HCT116 (cell line): Measurements from ENCODE around the gene DLK1. TPM values are rescaled to one million over a fixed set of nuclear protein-coding genes. Genes with fewer than 3 reads are reported as not detected.

Experiments
- ATAC-seq: fragments of 200-7000 bp; cut with Tn5 transposase; 2 replicates; pipeline ENCODE4 v1.9.1; 2020; ENCODE audit warnings: mild to moderate bottlenecking, moderate library complexity
- BruUV-seq: library from RNA; stranded (reverse); fragments of 400-500 nt; replicated peaks from 2 replicates; lab custom pipeline; 2021; lab: Mats Ljungman, UMichigan
- CTCF ChIA-PET: fragments of 300-600 bp; sonication (Branson Sonifier 250); formaldehyde crosslinking; loops from one replicate; lab custom pipeline; 2021; ENCODE audit warnings: antibody characterized with exemption; lab: Charles Lee
- POLR2A ChIA-PET: fragments of 300-600, 350-600 bp; sonication (Branson Sonifier 250); formaldehyde crosslinking; loops from one replicate; lab custom pipeline; 2021; ENCODE audit warnings: antibody characterized with exemption; lab: Charles Lee
- RAD21 ChIA-PET, 2 experiments: fragments of 300-600 bp; sonication (Branson Sonifier 250); formaldehyde crosslinking; loops; one replicate each; lab custom pipeline; 2023; ENCODE audit warnings: low total read pairs in 2 of 2; ENCODE audit not compliant: uncharacterized antibody in 2 of 2, unreplicated experiment in 2 of 2, low non-redundant PET in 1 of 2; lab: Charles Lee
- DNase-seq: peaks from one replicate; pipeline ENCODE4 v3.0.0-alpha.2; 2010; ENCODE audit warnings: low read depth, low spot score
- H2AFZ ChIP-seq: fragments of 200-600 bp; shearing (Covaris generic), sonication (generic); 2 replicates; pipeline ENCODE4 v1.6.1; 2017; ENCODE audit warnings: low read depth, mixed run types, mixed read lengths, antibody characterized with exemption, low read length; ENCODE audit not compliant: poor library complexity, severe bottlenecking
- H3K27ac ChIP-seq: 2 replicates; pipeline ENCODE4 v1.5.1; 2012; ENCODE audit warnings: low read depth, low read length
- H3K27me3 ChIP-seq: fragments of 200-600 bp; sonication (generic); 2 replicates; pipeline ENCODE4 v1.6.1; 2016; ENCODE audit warnings: mixed run types, low read length, mixed read lengths; ENCODE audit not compliant: insufficient read depth
- H3K36me3 ChIP-seq, 2 experiments: fragments of 200-500 bp in 1 of 2; fragments of 200-600 bp in 1 of 2; sonication (Bioruptor generic) in 1 of 2; sonication (generic) in 1 of 2; 2 replicates each; pipeline versions ENCODE4 v1.5.1 to v1.6.1; 2014 to 2016; ENCODE audit warnings: low read length in 2 of 2, inconsistent platforms in 1 of 2, mixed read lengths in 1 of 2, mixed run types in 1 of 2; ENCODE audit not compliant: insufficient read depth in 2 of 2, control insufficient read depth in 1 of 2
- H3K4me1 ChIP-seq, 2 experiments: fragments of 200-600 bp in 1 of 2; sonication (generic) in 1 of 2; 2 replicates each; pipeline versions ENCODE4 v1.5.1 to v1.6.1; 2012 to 2017; ENCODE audit warnings: low read length in 2 of 2, inconsistent platforms in 1 of 2, mild to moderate bottlenecking in 1 of 2, mixed read lengths in 1 of 2, mixed run types in 1 of 2, moderate library complexity in 1 of 2; ENCODE audit not compliant: insufficient read depth in 2 of 2, control insufficient read depth in 1 of 2
- H3K4me2 ChIP-seq: fragments of 200-600 bp; sonication (generic); 2 replicates; pipeline ENCODE4 v1.6.1; 2017; ENCODE audit warnings: mixed run types, low read length, mixed read lengths
- H3K4me3 ChIP-seq, 2 experiments: fragments of 200-600 bp in 1 of 2; sonication (generic) in 1 of 2; replicated peaks in 1 of 2; 2 replicates each; pipeline ENCODE4 v1.5.1; 2011 to 2016; ENCODE audit warnings: low read length in 2 of 2, control low read depth in 1 of 2, low read depth in 1 of 2, mild to moderate bottlenecking in 1 of 2, mixed read lengths in 1 of 2, mixed run types in 1 of 2
- H3K79me2 ChIP-seq: fragments of 200-600 bp; sonication (generic); 2 replicates; pipeline ENCODE4 v1.6.1; 2017; ENCODE audit warnings: mild to moderate bottlenecking, mixed run types, low read length, moderate library complexity, mixed read lengths; ENCODE audit not compliant: insufficient read depth
- H3K9ac ChIP-seq: fragments of 200-600 bp; sonication (generic); 2 replicates; pipeline ENCODE4 v1.6.1; 2016; ENCODE audit warnings: low read length, mixed read lengths
- H3K9me2 ChIP-seq: fragments of 200-600 bp; sonication (generic), shearing (Covaris generic); 2 replicates; pipeline ENCODE4 v1.6.1; 2017; ENCODE audit warnings: mixed run types, mild to moderate bottlenecking, moderate library complexity; ENCODE audit not compliant: insufficient read depth
- H3K9me3 ChIP-seq, 2 experiments: fragments of 200-500 bp in 1 of 2; fragments of 200-600 bp in 1 of 2; sonication (Bioruptor generic) in 1 of 2; sonication (generic) in 1 of 2; 2 replicates each; pipeline ENCODE4 v1.6.1; 2014 to 2017; ENCODE audit warnings: low read length in 2 of 2, mixed read lengths in 2 of 2, inconsistent platforms in 1 of 2, low read depth in 1 of 2, mild to moderate bottlenecking in 1 of 2, mixed run types in 1 of 2, moderate library complexity in 1 of 2; ENCODE audit not compliant: control insufficient read depth in 1 of 2, insufficient read depth in 1 of 2
- H4K20me1 ChIP-seq: fragments of 200-600 bp; sonication (generic), shearing (Covaris generic); 2 replicates; pipeline ENCODE4 v1.6.1; 2017; ENCODE audit warnings: mixed run types, mild to moderate bottlenecking, moderate library complexity; ENCODE audit not compliant: insufficient read depth
- CEBPB ChIP-seq: IDR thresholded peaks from 2 replicates; pipeline ENCODE4 v1.6.1; 2012; ENCODE audit warnings: low read depth
- ELF1 ChIP-seq: IDR thresholded peaks from 2 replicates; pipeline ENCODE4 v1.6.1; 2012; ENCODE audit warnings: low read depth, borderline replicate concordance
- EZH2 ChIP-seq: fragments of 200-600 bp; sonication (generic); IDR thresholded peaks from 2 replicates; pipeline ENCODE4 v1.6.1; 2017; ENCODE audit warnings: antibody characterized with exemption, mixed run types
- EZH2phosphoT487 ChIP-seq: fragments of 200-600 bp; IDR thresholded peaks from 2 replicates; pipeline ENCODE4 v1.6.1; 2018; ENCODE audit warnings: antibody characterized with exemption, borderline replicate concordance
- JUND ChIP-seq: IDR thresholded peaks from 2 replicates; pipeline ENCODE4 v1.6.1; 2012
- SRF ChIP-seq: IDR thresholded peaks from 2 replicates; pipeline ENCODE4 v1.6.1; 2012; ENCODE audit warnings: low read depth
- YY1 ChIP-seq: IDR thresholded peaks from 2 replicates; pipeline ENCODE4 v1.6.1; 2011; ENCODE audit warnings: low read length, low read depth, moderate library complexity, mild to moderate bottlenecking; ENCODE audit not compliant: insufficient replicate concordance; ENCODE audit errors: extremely low read depth
- ZFX ChIP-seq: fragments of 450-650 bp; IDR thresholded peaks from 2 replicates; pipeline ENCODE4 v1.6.1; 2017
- intact Hi-C: fragments of 100-400 bp; cut with micrococcal nuclease; formaldehyde crosslinking; loops from 2 replicates; pipeline ENCODE4 v1.10.0; 2022
- total RNA-seq: library from RNA; stranded (reverse); gene quantifications from one replicate; pipeline ENCODE4 v1.2.1, GENCODE V29; 2021; ENCODE audit not compliant: unreplicated experiment
- TF ChIP-seq, protein P1 (sequence below): IDR thresholded peaks from 2 replicates; pipeline ENCODE4 v1.6.1; 2012
- TF ChIP-seq, protein P2 (sequence below): IDR thresholded peaks from 2 replicates; pipeline ENCODE4 v1.6.1; 2012; ENCODE audit warnings: low read depth
- TF ChIP-seq, protein P3 (sequence below): IDR thresholded peaks from 2 replicates; pipeline ENCODE4 v1.6.1; 2011; ENCODE audit warnings: mild to moderate bottlenecking, low read length, moderate library complexity; ENCODE audit not compliant: insufficient replicate concordance; ENCODE audit errors: extremely low read depth
- TF ChIP-seq, protein P4 (sequence below): IDR thresholded peaks from 2 replicates; pipeline ENCODE4 v1.6.1; 2012
- TF ChIP-seq, protein P5 (sequence below), 3 experiments: fragments of 200-600 bp in 1 of 3; sonication (generic) in 1 of 3; IDR thresholded peaks in 2 of 3; conservative IDR thresholded peaks in 1 of 3; 2 replicates each; pipeline ENCODE4 v1.5.1; 2012 to 2017; ENCODE audit warnings: low read depth in 2 of 3, low read length in 2 of 3, antibody characterized with exemption in 1 of 3, borderline replicate concordance in 1 of 3, control low read depth in 1 of 3, mild to moderate bottlenecking in 1 of 3, mixed read lengths in 1 of 3, mixed run types in 1 of 3, moderate library complexity in 1 of 3; ENCODE audit not compliant: insufficient read depth in 1 of 3

DLK1 gene
- total RNA-seq, 1 experiment from 2014 or later = 1.5 TPM

DNA sequence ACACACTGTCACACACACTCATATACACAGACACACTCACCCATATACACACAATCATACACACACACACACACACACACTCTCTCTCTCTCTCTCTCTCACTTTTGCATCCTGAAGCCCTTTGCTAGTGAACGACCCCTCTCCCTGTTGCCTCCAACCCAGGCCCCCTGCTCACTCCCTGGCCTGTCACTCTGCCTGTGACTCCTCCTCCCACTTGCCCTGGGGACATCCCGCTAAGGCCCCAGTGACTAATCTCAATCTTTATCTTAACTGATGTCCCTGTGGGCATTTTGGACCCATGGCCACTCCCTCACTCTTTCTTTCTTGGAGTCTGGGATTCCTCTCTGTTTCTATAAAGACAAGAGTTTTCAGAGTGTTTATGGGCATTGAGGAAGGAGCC, 10.9 kb upstream of the DLK1 start:
- RAD21 ChIA-PET = no interaction called here
- H3K27me3 ChIP-seq = no peaks in the 10 kb centered on the region; the same call in 1 of the 2 replicates

More for the DNA sequence above, 10.9 kb upstream of the DLK1 start:
- H3K9ac ChIP-seq = no peak overlapping the region
- intact Hi-C loops = no loop called here
- ChIA-PET CTCF (no interaction called here), POLR2A (no interaction called here)
- H4K20me1 ChIP-seq = no peaks in the 10 kb centered on the region
- no peaks in the 10 kb centered on the region for H3K36me3 ChIP-seq
- no peaks in the 10 kb centered on the region for H3K9me2 ChIP-seq
- BruUV-seq = no TSS peak
- TF ChIP-seq EZH2phosphoT487 (no peak), SRF (no peak), EZH2 (no peak), ELF1 (no peak), YY1 (no peak), JUND (no peak), CEBPB (no peak), ZFX (no peak)
- TF ChIP-seq, protein P1, sequence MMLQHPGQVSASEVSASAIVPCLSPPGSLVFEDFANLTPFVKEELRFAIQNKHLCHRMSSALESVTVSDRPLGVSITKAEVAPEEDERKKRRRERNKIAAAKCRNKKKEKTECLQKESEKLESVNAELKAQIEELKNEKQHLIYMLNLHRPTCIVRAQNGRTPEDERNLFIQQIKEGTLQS = no peak
- TF ChIP-seq, protein P2, sequence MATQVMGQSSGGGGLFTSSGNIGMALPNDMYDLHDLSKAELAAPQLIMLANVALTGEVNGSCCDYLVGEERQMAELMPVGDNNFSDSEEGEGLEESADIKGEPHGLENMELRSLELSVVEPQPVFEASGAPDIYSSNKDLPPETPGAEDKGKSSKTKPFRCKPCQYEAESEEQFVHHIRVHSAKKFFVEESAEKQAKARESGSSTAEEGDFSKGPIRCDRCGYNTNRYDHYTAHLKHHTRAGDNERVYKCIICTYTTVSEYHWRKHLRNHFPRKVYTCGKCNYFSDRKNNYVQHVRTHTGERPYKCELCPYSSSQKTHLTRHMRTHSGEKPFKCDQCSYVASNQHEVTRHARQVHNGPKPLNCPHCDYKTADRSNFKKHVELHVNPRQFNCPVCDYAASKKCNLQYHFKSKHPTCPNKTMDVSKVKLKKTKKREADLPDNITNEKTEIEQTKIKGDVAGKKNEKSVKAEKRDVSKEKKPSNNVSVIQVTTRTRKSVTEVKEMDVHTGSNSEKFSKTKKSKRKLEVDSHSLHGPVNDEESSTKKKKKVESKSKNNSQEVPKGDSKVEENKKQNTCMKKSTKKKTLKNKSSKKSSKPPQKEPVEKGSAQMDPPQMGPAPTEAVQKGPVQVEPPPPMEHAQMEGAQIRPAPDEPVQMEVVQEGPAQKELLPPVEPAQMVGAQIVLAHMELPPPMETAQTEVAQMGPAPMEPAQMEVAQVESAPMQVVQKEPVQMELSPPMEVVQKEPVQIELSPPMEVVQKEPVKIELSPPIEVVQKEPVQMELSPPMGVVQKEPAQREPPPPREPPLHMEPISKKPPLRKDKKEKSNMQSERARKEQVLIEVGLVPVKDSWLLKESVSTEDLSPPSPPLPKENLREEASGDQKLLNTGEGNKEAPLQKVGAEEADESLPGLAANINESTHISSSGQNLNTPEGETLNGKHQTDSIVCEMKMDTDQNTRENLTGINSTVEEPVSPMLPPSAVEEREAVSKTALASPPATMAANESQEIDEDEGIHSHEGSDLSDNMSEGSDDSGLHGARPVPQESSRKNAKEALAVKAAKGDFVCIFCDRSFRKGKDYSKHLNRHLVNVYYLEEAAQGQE = no peak
- TF ChIP-seq, protein P3, sequence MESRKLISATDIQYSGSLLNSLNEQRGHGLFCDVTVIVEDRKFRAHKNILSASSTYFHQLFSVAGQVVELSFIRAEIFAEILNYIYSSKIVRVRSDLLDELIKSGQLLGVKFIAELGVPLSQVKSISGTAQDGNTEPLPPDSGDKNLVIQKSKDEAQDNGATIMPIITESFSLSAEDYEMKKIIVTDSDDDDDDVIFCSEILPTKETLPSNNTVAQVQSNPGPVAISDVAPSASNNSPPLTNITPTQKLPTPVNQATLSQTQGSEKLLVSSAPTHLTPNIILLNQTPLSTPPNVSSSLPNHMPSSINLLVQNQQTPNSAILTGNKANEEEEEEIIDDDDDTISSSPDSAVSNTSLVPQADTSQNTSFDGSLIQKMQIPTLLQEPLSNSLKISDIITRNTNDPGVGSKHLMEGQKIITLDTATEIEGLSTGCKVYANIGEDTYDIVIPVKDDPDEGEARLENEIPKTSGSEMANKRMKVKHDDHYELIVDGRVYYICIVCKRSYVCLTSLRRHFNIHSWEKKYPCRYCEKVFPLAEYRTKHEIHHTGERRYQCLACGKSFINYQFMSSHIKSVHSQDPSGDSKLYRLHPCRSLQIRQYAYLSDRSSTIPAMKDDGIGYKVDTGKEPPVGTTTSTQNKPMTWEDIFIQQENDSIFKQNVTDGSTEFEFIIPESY = no peak
- TF ChIP-seq, protein P4, sequence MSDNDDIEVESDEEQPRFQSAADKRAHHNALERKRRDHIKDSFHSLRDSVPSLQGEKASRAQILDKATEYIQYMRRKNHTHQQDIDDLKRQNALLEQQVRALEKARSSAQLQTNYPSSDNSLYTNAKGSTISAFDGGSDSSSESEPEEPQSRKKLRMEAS = no peak
- TF ChIP-seq, protein P5, sequence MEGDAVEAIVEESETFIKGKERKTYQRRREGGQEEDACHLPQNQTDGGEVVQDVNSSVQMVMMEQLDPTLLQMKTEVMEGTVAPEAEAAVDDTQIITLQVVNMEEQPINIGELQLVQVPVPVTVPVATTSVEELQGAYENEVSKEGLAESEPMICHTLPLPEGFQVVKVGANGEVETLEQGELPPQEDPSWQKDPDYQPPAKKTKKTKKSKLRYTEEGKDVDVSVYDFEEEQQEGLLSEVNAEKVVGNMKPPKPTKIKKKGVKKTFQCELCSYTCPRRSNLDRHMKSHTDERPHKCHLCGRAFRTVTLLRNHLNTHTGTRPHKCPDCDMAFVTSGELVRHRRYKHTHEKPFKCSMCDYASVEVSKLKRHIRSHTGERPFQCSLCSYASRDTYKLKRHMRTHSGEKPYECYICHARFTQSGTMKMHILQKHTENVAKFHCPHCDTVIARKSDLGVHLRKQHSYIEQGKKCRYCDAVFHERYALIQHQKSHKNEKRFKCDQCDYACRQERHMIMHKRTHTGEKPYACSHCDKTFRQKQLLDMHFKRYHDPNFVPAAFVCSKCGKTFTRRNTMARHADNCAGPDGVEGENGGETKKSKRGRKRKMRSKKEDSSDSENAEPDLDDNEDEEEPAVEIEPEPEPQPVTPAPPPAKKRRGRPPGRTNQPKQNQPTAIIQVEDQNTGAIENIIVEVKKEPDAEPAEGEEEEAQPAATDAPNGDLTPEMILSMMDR (IDR thresholded peaks at IDR 0.05 in 2 of 3, conservative IDR thresholded peaks at IDR 0.05 in 1 of 3; ENCODE audit: borderline replicate concordance in 1 of 3, insufficient read depth in 1 of 3, low read depth in 2 of 3, low read length in 2 of 3) = no peak
- H3K27ac ChIP-seq = no peak overlapping the region
- no peaks in the 10 kb centered on the region for H3K79me2 ChIP-seq
- DNase-seq (no peak), ATAC-seq (no peak)
- no peak overlapping the region for H3K4me2 ChIP-seq
- H2AFZ ChIP-seq = no peak overlapping the region
- H3K9me3 ChIP-seq = no peaks in the 10 kb centered on the region
- no peak overlapping the region for H3K4me3 ChIP-seq
- H3K4me1 ChIP-seq = peaks cover 0 to 24% of the 10 kb centered on the region in 2 experiments; a peak in 3 of 4 replicates
